Keratinocyte (primary cell): ENCODE data around the gene ADGRB3.

ENCODE experiments used
- EZH2 ChIP-seq: IDR thresholded peaks from one replicate; pipeline ENCODE4 v1.6.1; 2012; ENCODE audit warnings: inconsistent platforms, mild to moderate bottlenecking, low read length, moderate library complexity
- TF ChIP-seq, protein P1 (sequence below), 3 experiments: IDR thresholded peaks in 1 of 3; conservative IDR thresholded peaks in 1 of 3; optimal IDR thresholded peaks in 1 of 3; 2 replicates in 2 of 3; 3 replicates in 1 of 3; pipeline versions ENCODE3 to v1.5.1; 2011; ENCODE audit warnings: low read length in 3 of 3, mild to moderate bottlenecking in 3 of 3, moderate library complexity in 2 of 3, control low read depth in 1 of 3, inconsistent platforms in 1 of 3; ENCODE audit not compliant: insufficient read depth in 2 of 3; ENCODE audit errors: extremely low read depth in 1 of 3

DNA sequence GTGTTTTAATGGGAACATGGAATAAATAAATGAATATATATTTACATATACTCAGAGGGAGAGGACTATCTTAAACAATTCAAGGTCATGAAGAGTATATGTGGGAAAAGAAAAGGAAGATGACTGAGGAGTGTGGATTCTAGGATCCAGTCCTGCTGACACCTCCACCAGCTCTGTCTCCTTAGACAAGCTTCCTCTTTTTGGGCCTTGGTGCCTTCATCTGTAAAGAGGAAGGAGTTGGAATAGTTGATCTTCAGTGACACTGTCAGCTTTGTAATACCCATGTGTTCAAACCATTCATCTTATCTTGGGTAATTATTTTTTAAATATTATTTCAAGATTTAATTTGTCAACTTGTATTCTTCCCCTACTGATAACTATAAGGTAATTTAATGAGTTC lies 338.0 kb downstream of the ADGRB3 start:
- TF ChIP-seq EZH2, result no peak
- TF ChIP-seq, protein P1, sequence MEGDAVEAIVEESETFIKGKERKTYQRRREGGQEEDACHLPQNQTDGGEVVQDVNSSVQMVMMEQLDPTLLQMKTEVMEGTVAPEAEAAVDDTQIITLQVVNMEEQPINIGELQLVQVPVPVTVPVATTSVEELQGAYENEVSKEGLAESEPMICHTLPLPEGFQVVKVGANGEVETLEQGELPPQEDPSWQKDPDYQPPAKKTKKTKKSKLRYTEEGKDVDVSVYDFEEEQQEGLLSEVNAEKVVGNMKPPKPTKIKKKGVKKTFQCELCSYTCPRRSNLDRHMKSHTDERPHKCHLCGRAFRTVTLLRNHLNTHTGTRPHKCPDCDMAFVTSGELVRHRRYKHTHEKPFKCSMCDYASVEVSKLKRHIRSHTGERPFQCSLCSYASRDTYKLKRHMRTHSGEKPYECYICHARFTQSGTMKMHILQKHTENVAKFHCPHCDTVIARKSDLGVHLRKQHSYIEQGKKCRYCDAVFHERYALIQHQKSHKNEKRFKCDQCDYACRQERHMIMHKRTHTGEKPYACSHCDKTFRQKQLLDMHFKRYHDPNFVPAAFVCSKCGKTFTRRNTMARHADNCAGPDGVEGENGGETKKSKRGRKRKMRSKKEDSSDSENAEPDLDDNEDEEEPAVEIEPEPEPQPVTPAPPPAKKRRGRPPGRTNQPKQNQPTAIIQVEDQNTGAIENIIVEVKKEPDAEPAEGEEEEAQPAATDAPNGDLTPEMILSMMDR (optimal IDR thresholded peaks at IDR 0.05 in 1 of 3, IDR thresholded peaks at IDR 0.05 in 1 of 3, conservative IDR thresholded peaks at IDR 0.05 in 1 of 3; ENCODE audit: extremely low read depth in 1 of 3, insufficient read depth in 2 of 3, low read length in 3 of 3), result no peak
